Stimulated activated CD8-positive, alpha-beta memory T cell treated with anti-CD3 and anti-CD28 coated beads, Interleukin-4, amount 100 ng/mL, for 4 hours (primary cell): ENCODE results near the gene GABPA.

Experiments used
- DNase-seq, 2 donors: peaks; one replicate each; pipeline ENCODE4 v3.0.0-alpha.2; 2020; ENCODE audit warnings: low read depth in 2 of 2, low spot score in 1 of 2

GABPA gene

GRCh38 chr21:25809013-25809412 is 74.2 kb downstream of the GABPA start:
- no peak for DNase-seq

- DNase-seq = no peak
Measured at GRCh38 chr21:25811186-25811585, 76.4 kb downstream of the GABPA start.

- no peak for DNase-seq
Measured at GRCh38 chr21:25813917-25814316, 79.1 kb downstream of the GABPA start.

GRCh38 chr21:25818121-25818520 is 83.3 kb downstream of the GABPA start:
- DNase-seq = no peak

GRCh38 chr21:25818551-25818950 is 83.8 kb downstream of the GABPA start:
- no peak for DNase-seq
